ENCODE measurements around the gene DDN.

Gene DDN

GRCh38 chr12:49014547-49014946 is 15.4 kb upstream of the DDN start:
- Histone ChIP-seq H2AK5ac (ENCODE audit: low read length) (no peak overlapping the region), H3K27ac (ENCODE audit: low read depth, low read length) (no peak overlapping the region), H3K4me2 (ENCODE audit: low read length) (no peak overlapping the region), H2BK5ac (ENCODE audit: low read length) (no peak overlapping the region), H4K8ac (ENCODE audit: low read depth, low read length) (no peak overlapping the region), H3K18ac (ENCODE audit: low read length) (no peak overlapping the region), H3K4ac (ENCODE audit: low read depth, low read length) (no peak overlapping the region), H3K23ac (ENCODE audit: low read length) (no peak overlapping the region), H3K79me2 (ENCODE audit: control insufficient read depth, insufficient read depth, low read length) (no peaks in the 10 kb centered on the region), H3K36me3 (ENCODE audit: control insufficient read depth, insufficient read depth, low read length) (no peaks in the 10 kb centered on the region), H4K5ac (ENCODE audit: low read length) (no peak overlapping the region), H3K4me3 (ENCODE audit: low read length) (no peak overlapping the region), H3K27me3 (ENCODE audit: insufficient read depth, low read length, poor library complexity) (no peaks in the 10 kb centered on the region), H3K9ac (ENCODE audit: low read length) (no peak overlapping the region), H3K4me1 (ENCODE audit: control insufficient read depth, low read depth, low read length) (no peaks in the 10 kb centered on the region), H3K79me1 (ENCODE audit: low read length) (no peaks in the 10 kb centered on the region), H2BK15ac (replicated peaks; ENCODE audit: low read depth) (no peak overlapping the region), H3K56ac (ENCODE audit: low read length) (no peak overlapping the region), H2BK120ac (ENCODE audit: low read depth, low read length) (no peak overlapping the region)
- no peak for DNase-seq
- no CpG with 5 or more reads among the region's 1 CpG for WGBS (ENCODE audit: extremely low coverage, insufficient coverage, low lambda C conversion rate)

DNA sequence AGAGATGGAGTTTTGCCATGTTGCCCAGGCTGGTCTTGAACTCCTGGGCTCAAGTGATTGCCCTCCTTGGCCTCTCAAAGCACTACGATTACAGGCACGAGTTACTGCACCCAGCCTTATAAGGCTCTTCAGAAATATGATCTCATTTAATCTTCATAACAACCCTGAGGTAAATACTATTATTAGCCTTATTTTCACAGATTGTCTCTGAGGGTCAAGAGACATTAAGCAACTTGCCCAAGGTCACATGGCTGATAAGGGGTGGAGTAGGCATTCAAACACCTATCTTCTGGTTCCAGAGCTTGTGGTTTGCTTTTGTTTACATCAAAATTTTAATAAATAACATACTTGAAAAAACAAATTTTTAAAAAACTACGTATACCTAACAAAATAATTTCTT is 14.3 kb upstream of the DDN start:
- Histone ChIP-seq H4K5ac (ENCODE audit: low read length) (no peak overlapping the region), H3K79me1 (ENCODE audit: low read length) (no peaks in the 10 kb centered on the region), H3K4me2 (ENCODE audit: low read length) (no peak overlapping the region), H4K8ac (ENCODE audit: low read depth, low read length) (no peak overlapping the region), H3K4ac (ENCODE audit: low read depth, low read length) (no peak overlapping the region), H3K18ac (ENCODE audit: low read length) (no peak overlapping the region), H3K23ac (ENCODE audit: low read length) (no peak overlapping the region), H3K4me3 (ENCODE audit: low read length) (no peak overlapping the region), H3K27me3 (ENCODE audit: insufficient read depth, low read length, poor library complexity) (no peaks in the 10 kb centered on the region), H3K9ac (ENCODE audit: low read length) (no peak overlapping the region), H2BK120ac (ENCODE audit: low read depth, low read length) (no peak overlapping the region), H3K79me2 (ENCODE audit: control insufficient read depth, insufficient read depth, low read length) (no peaks in the 10 kb centered on the region), H3K27ac (ENCODE audit: low read depth, low read length) (no peak overlapping the region), H2AK5ac (ENCODE audit: low read length) (no peak overlapping the region), H3K36me3 (ENCODE audit: control insufficient read depth, insufficient read depth, low read length) (no peaks in the 10 kb centered on the region), H3K4me1 (ENCODE audit: control insufficient read depth, low read depth, low read length) (no peaks in the 10 kb centered on the region), H2BK5ac (ENCODE audit: low read length) (no peak overlapping the region), H3K56ac (ENCODE audit: low read length) (no peak overlapping the region), H2BK15ac (replicated peaks; ENCODE audit: low read depth) (no peak overlapping the region)
- DNase-seq, result no peak
- 100% methylated on average over 1 of the region's 3 CpGs for WGBS (ENCODE audit: extremely low coverage, insufficient coverage, low lambda C conversion rate)

DNA sequence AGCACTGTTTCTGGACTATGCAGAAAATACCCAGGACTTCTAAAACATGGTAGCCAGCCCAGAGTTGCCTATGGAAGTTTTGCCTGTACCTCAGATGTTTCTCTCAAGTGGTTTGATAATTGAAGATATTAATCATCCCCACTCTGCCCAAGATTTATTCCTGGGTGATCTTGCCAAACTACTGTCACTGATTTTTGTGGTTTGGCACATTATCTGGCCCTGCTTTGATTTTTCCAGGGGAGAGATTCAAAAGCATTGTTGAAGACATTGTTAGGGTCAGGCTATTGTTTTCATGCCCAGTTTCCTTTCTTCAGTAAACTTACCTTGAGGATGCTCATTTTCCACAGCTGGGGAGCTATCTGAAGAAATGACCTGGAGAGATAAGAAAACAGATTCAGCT is 13.6 kb upstream of the DDN start:
- no peak overlapping the region for H3K4ac ChIP-seq (ENCODE audit: low read depth, low read length)
- H3K4me2 ChIP-seq (ENCODE audit: low read length), result no peak overlapping the region
- no peak overlapping the region for H2AK5ac ChIP-seq (ENCODE audit: low read length)
- no peak overlapping the region for H3K4me3 ChIP-seq (ENCODE audit: low read length)
- no peak overlapping the region for H2BK120ac ChIP-seq (ENCODE audit: low read depth, low read length)
- no peak overlapping the region for H3K18ac ChIP-seq (ENCODE audit: low read length)
- H3K27me3 ChIP-seq (ENCODE audit: insufficient read depth, low read length, poor library complexity), result no peaks in the 10 kb centered on the region
- H3K79me1 ChIP-seq (ENCODE audit: low read length), result no peaks in the 10 kb centered on the region
- no peak for DNase-seq
- H3K27ac ChIP-seq (ENCODE audit: low read depth, low read length), result no peak overlapping the region
- no peak overlapping the region for H3K9ac ChIP-seq (ENCODE audit: low read length)
- no peak overlapping the region for H4K5ac ChIP-seq (ENCODE audit: low read length)
- no peak overlapping the region for H3K23ac ChIP-seq (ENCODE audit: low read length)
- no peak overlapping the region for H2BK15ac ChIP-seq (replicated peaks; ENCODE audit: low read depth)
- H2BK5ac ChIP-seq (ENCODE audit: low read length), result no peak overlapping the region
- H3K79me2 ChIP-seq (ENCODE audit: control insufficient read depth, insufficient read depth, low read length), result no peaks in the 10 kb centered on the region
- H3K36me3 ChIP-seq (ENCODE audit: control insufficient read depth, insufficient read depth, low read length), result no peaks in the 10 kb centered on the region
- no peaks in the 10 kb centered on the region for H3K4me1 ChIP-seq (ENCODE audit: control insufficient read depth, low read depth, low read length)
- H4K8ac ChIP-seq (ENCODE audit: low read depth, low read length), result no peak overlapping the region
- H3K56ac ChIP-seq (ENCODE audit: low read length), result no peak overlapping the region

DNA sequence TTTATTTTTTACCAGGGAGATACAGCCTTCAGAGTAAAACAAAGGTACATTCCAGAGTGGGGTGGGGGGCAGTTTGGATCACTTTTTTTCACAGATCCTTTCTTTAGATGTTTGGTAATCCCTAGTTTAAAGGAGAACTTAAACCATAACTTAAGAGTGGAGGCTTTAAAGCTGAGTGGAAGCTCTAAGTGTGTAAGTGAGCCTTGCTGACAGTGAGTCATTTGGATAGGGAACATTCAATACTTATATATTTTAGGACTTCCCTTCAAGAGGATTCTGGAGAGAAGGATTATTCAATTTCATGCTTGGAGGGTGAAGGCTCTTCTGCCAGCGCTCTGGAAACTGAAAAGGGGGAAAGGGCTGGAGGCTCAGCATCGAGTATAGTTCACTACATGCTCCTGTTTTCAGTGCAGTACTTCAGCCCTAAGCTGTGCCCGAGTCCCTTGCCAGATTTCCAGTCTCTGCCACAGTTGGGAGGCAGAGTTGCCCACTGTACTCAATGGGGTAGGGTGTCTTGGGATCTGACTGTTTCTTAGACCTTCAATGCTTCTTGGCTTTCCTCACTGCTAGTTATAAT is 11.0 kb upstream of the DDN start:
- Histone ChIP-seq H3K56ac (ENCODE audit: low read length) (no peak overlapping the region), H2BK5ac (ENCODE audit: low read length) (no peak overlapping the region), H2BK15ac (replicated peaks; ENCODE audit: low read depth) (no peak overlapping the region), H3K18ac (ENCODE audit: low read length) (no peak overlapping the region), H3K4me2 (ENCODE audit: low read length) (no peak overlapping the region), H3K27me3 (ENCODE audit: insufficient read depth, low read length, poor library complexity) (no peaks in the 10 kb centered on the region), H4K8ac (ENCODE audit: low read depth, low read length) (no peak overlapping the region), H3K23ac (ENCODE audit: low read length) (no peak overlapping the region), H3K4me3 (ENCODE audit: low read length) (no peak overlapping the region), H2BK120ac (ENCODE audit: low read depth, low read length) (no peak overlapping the region), H3K27ac (ENCODE audit: low read depth, low read length) (no peak overlapping the region), H3K36me3 (ENCODE audit: control insufficient read depth, insufficient read depth, low read length) (no peaks in the 10 kb centered on the region), H3K79me2 (ENCODE audit: control insufficient read depth, insufficient read depth, low read length) (no peaks in the 10 kb centered on the region), H4K5ac (ENCODE audit: low read length) (no peak overlapping the region), H2AK5ac (ENCODE audit: low read length) (no peak overlapping the region), H3K4me1 (ENCODE audit: control insufficient read depth, low read depth, low read length) (no peaks in the 10 kb centered on the region), H3K4ac (ENCODE audit: low read depth, low read length) (no peak overlapping the region), H3K9ac (ENCODE audit: low read length) (no peak overlapping the region), H3K79me1 (ENCODE audit: low read length) (no peaks in the 10 kb centered on the region)
- DNase-seq, result no peak
- WGBS (ENCODE audit: extremely low coverage, insufficient coverage, low lambda C conversion rate), result no CpG with 5 or more reads among the region's 3 CpGs

DNA sequence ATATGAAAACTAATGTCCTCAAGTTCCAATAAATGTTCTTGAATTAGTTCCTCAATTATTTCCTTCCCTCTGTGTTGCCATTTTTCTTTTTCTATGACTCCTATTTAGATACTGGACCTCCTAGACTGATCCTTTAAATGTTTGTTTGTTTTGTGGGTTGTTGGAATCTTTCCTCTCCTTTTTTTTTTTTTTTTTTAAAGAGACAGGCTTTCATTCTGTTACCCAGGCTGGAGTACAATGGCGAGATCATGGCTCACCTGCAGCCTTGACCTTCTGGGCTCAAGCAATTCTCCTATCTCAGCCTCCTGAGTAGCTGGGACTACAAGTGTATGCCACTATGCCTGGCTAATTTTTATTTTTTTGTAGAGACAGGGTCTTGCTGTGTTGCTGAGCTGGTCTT is 9.8 kb upstream of the DDN start:
- no CpG with 5 or more reads among the region's 1 CpG for WGBS (ENCODE audit: extremely low coverage, insufficient coverage, low lambda C conversion rate)
- H3K36me3 ChIP-seq (ENCODE audit: control insufficient read depth, insufficient read depth, low read length), result no peaks in the 10 kb centered on the region

DNA sequence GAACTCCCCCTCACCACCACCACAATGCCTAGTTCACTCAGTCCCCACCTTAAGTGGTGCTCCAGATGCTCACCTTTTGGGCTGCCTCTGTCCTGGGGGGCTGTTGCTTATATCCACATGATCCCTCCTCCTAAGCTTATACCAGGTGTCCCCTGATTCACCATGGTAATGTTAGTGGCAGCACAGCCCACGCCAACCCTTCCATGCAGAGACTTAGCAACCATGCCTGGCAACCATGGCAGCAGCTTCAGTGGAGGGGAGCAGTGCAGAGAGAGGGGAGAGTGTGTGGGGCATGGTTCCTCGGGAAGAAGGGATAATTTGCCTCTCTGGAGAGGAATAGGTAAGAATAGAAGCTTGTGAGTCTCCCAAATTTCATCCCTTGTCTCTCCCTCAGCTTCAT is 1.2 kb upstream of the DDN start:
- Histone ChIP-seq H3K56ac (ENCODE audit: low read length) (no peak overlapping the region), H4K8ac (ENCODE audit: low read depth, low read length) (no peak overlapping the region), H3K79me2 (ENCODE audit: control insufficient read depth, insufficient read depth, low read length) (no peaks in the 10 kb centered on the region), H3K9ac (ENCODE audit: low read length) (no peak overlapping the region), H2BK15ac (replicated peaks; ENCODE audit: low read depth) (no peak overlapping the region), H3K4me1 (ENCODE audit: control insufficient read depth, low read depth, low read length) (peaks cover 2% of the 10 kb centered on the region), H3K4ac (ENCODE audit: low read depth, low read length) (no peak overlapping the region), H3K79me1 (ENCODE audit: low read length) (no peaks in the 10 kb centered on the region), H3K18ac (ENCODE audit: low read length) (no peak overlapping the region), H4K5ac (ENCODE audit: low read length) (no peak overlapping the region), H3K4me3 (ENCODE audit: low read length) (no peak overlapping the region), H2BK120ac (ENCODE audit: low read depth, low read length) (no peak overlapping the region), H3K36me3 (ENCODE audit: control insufficient read depth, insufficient read depth, low read length) (no peaks in the 10 kb centered on the region), H3K4me2 (ENCODE audit: low read length) (no peak overlapping the region), H2BK5ac (ENCODE audit: low read length) (no peak overlapping the region), H3K23ac (ENCODE audit: low read length) (no peak overlapping the region), H3K27me3 (ENCODE audit: insufficient read depth, low read length, poor library complexity) (peaks cover 10% of the 10 kb centered on the region), H3K27ac (ENCODE audit: low read depth, low read length) (no peak overlapping the region), H2AK5ac (ENCODE audit: low read length) (no peak overlapping the region)
- DNase-seq, result no peak
- WGBS (ENCODE audit: extremely low coverage, insufficient coverage, low lambda C conversion rate), result no CpG with 5 or more reads among the region's 2 CpGs

More for the DNA sequence above, 9.8 kb upstream of the DDN start:
- Histone ChIP-seq H3K23ac (ENCODE audit: low read length) (no peak overlapping the region), H3K27ac (ENCODE audit: low read depth, low read length) (no peak overlapping the region), H3K79me1 (ENCODE audit: low read length) (no peaks in the 10 kb centered on the region), H3K4me1 (ENCODE audit: control insufficient read depth, low read depth, low read length) (no peaks in the 10 kb centered on the region), H2BK120ac (ENCODE audit: low read depth, low read length) (no peak overlapping the region), H4K8ac (ENCODE audit: low read depth, low read length) (no peak overlapping the region), H3K4me3 (ENCODE audit: low read length) (no peak overlapping the region), H2BK15ac (replicated peaks; ENCODE audit: low read depth) (no peak overlapping the region), H3K4me2 (ENCODE audit: low read length) (no peak overlapping the region), H4K5ac (ENCODE audit: low read length) (no peak overlapping the region), H2BK5ac (ENCODE audit: low read length) (no peak overlapping the region), H3K4ac (ENCODE audit: low read depth, low read length) (no peak overlapping the region), H3K79me2 (ENCODE audit: control insufficient read depth, insufficient read depth, low read length) (no peaks in the 10 kb centered on the region), H3K56ac (ENCODE audit: low read length) (no peak overlapping the region), H3K18ac (ENCODE audit: low read length) (no peak overlapping the region), H3K27me3 (ENCODE audit: insufficient read depth, low read length, poor library complexity) (no peaks in the 10 kb centered on the region), H3K9ac (ENCODE audit: low read length) (no peak overlapping the region), H2AK5ac (ENCODE audit: low read length) (no peak overlapping the region)
- DNase-seq, result no peak
